ENCODE data around the gene FKBP5.

- TF ChIP-seq POLR2A (IDR thresholded peaks at IDR 0.05): no peak
- no peak for TF ChIP-seq CTCF (IDR thresholded peaks at IDR 0.05)
Observed at GRCh38 chr6:35729722-35730121, 41.0 kb upstream of the FKBP5 start.
